ENCODE data around the gene ECT2. TPM values are rescaled to one million over a fixed set of nuclear protein-coding genes. Genes with fewer than 3 reads are reported as not detected.

Gene ECT2
- total RNA-seq, 1 experiment from 2014 or later: 77.4 TPM

DNA sequence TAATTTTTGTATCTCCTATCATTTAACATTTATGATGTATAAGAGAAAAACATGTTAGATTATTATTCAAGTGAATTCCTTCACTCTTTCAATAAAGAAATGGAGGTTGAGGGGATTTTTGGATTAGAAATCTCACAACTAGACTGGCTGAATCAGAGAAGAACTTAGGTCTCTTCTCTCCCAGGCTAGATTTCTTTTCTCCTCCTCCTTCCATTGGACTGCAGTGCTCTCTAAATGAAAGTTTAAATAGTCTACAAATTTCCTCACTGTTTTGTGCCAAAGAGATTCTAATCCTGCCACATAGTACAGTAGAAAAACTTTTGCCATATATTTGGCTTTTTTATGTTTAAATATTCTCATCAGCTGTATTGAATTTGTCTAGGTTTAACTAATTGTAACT is 65.8 kb downstream of the ECT2 start:
- no peak overlapping the region for H2AFZ ChIP-seq (ENCODE audit: low read length)
- CTCF ChIA-PET: no interaction called here
- no peak for DNase-seq
- 0 out of 2 replicates have a peak, but pooled peaks cover 5% of the 10 kb centered on the region for H4K20me1 ChIP-seq (ENCODE audit: low read length)
- no peak overlapping the region for H3K4me2 ChIP-seq (ENCODE audit: low read length)
- no peak overlapping the region for H3K9ac ChIP-seq (ENCODE audit: low read length)
- H3K36me3 ChIP-seq (ENCODE audit: low read depth, low read length): peaks cover 62% of the 10 kb centered on the region
- H3K27me3 ChIP-seq (ENCODE audit: low read length): no peaks in the 10 kb centered on the region
- no peaks in the 10 kb centered on the region for H3F3A ChIP-seq (ENCODE audit: low read length, unreplicated experiment)
- no peaks in the 10 kb centered on the region for H3K79me2 ChIP-seq (ENCODE audit: low read length)
- no peaks in the 10 kb centered on the region for H3K9me2 ChIP-seq (replicated peaks; ENCODE audit: low read length)
- H3K4me3 ChIP-seq (ENCODE audit: low read length): no peak overlapping the region
- no peaks in the 10 kb centered on the region for H3K4me1 ChIP-seq (ENCODE audit: insufficient read depth, low read length)
- no TSS peak for BruUV-seq (replicated peaks)
- H3K27ac ChIP-seq (ENCODE audit: low read length): no peak overlapping the region
- intact Hi-C loops (cut with micrococcal nuclease): no loop called here
- no peaks in the 10 kb centered on the region for H3K9me3 ChIP-seq (ENCODE audit: low read length)
- no peak for ATAC-seq
- TF ChIP-seq EZH2 (IDR thresholded peaks at IDR 0.05; ENCODE audit: low read length, unreplicated experiment): no peak
- TF ChIP-seq EZH2phosphoT487 (IDR thresholded peaks at IDR 0.05; ENCODE audit: borderline replicate concordance, low read length): no peak
- TF ChIP-seq, protein P1, sequence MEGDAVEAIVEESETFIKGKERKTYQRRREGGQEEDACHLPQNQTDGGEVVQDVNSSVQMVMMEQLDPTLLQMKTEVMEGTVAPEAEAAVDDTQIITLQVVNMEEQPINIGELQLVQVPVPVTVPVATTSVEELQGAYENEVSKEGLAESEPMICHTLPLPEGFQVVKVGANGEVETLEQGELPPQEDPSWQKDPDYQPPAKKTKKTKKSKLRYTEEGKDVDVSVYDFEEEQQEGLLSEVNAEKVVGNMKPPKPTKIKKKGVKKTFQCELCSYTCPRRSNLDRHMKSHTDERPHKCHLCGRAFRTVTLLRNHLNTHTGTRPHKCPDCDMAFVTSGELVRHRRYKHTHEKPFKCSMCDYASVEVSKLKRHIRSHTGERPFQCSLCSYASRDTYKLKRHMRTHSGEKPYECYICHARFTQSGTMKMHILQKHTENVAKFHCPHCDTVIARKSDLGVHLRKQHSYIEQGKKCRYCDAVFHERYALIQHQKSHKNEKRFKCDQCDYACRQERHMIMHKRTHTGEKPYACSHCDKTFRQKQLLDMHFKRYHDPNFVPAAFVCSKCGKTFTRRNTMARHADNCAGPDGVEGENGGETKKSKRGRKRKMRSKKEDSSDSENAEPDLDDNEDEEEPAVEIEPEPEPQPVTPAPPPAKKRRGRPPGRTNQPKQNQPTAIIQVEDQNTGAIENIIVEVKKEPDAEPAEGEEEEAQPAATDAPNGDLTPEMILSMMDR (conservative IDR thresholded peaks at IDR 0.05; ENCODE audit: low read depth, low read length): no peak
- POLR2A ChIA-PET (ENCODE audit: unreplicated experiment): no interaction called here

DNA sequence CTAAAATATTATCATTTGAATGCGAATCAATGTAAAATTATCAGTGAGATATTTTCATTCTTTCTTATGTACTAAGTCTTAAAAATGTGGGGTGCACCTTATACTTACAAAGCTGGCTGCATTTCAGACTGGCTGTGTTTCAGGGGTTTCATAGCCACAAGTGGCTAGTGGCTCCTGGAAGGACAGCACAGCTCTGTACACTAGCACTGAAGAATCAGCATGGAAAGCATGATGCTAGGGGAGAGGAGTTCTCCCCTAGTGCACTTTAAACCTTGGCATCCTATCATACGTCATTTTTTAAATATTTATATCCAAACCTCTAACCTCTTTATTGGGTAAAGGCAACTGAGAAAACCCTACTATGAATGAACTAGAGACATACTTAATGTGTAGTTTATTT is 66.4 kb downstream of the ECT2 start:
- H3K9me3 ChIP-seq (ENCODE audit: low read length): no peaks in the 10 kb centered on the region
- H4K20me1 ChIP-seq (ENCODE audit: low read length): 0 out of 2 replicates have a peak, but pooled peaks cover 5% of the 10 kb centered on the region
- ATAC-seq (no peak), DNase-seq (no peak)
- no peaks in the 10 kb centered on the region for H3F3A ChIP-seq (ENCODE audit: low read length, unreplicated experiment)
- no peak overlapping the region for H3K4me3 ChIP-seq (ENCODE audit: low read length)
- H3K27ac ChIP-seq (ENCODE audit: low read length): no peak overlapping the region
- no peak overlapping the region for H3K4me2 ChIP-seq (ENCODE audit: low read length)
- no peaks in the 10 kb centered on the region for H3K4me1 ChIP-seq (ENCODE audit: insufficient read depth, low read length)
- peaks cover 63% of the 10 kb centered on the region for H3K36me3 ChIP-seq (ENCODE audit: low read depth, low read length)
- intact Hi-C loops (cut with micrococcal nuclease): no loop called here
- H3K27me3 ChIP-seq (ENCODE audit: low read length): no peaks in the 10 kb centered on the region
- ChIA-PET CTCF (no interaction called here), POLR2A (ENCODE audit: unreplicated experiment) (no interaction called here)
- no TSS peak for BruUV-seq (replicated peaks)
- H3K79me2 ChIP-seq (ENCODE audit: low read length): no peaks in the 10 kb centered on the region
- no peaks in the 10 kb centered on the region for H3K9me2 ChIP-seq (replicated peaks; ENCODE audit: low read length)
- no peak overlapping the region for H3K9ac ChIP-seq (ENCODE audit: low read length)
- no peak overlapping the region for H2AFZ ChIP-seq (ENCODE audit: low read length)
- TF ChIP-seq EZH2phosphoT487 (IDR thresholded peaks at IDR 0.05; ENCODE audit: borderline replicate concordance, low read length) (no peak), EZH2 (IDR thresholded peaks at IDR 0.05; ENCODE audit: low read length, unreplicated experiment) (no peak)
- TF ChIP-seq, protein P1 (conservative IDR thresholded peaks at IDR 0.05; ENCODE audit: low read depth, low read length): no peak

DNA sequence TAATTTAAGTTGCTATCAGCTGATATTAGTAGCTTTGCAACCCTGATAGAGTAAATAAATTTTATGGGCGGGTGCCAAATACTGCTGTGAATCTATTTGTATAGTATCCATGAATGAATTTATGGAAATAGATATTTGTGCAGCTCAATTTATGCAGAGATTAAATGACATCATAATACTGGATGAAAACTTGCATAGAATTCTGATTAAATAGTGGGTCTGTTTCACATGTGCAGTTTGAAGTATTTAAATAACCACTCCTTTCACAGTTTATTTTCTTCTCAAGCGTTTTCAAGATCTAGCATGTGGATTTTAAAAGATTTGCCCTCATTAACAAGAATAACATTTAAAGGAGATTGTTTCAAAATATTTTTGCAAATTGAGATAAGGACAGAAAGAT is 70.0 kb downstream of the ECT2 start:
- no peak overlapping the region for H3K4me2 ChIP-seq (ENCODE audit: low read length)
- no peaks in the 10 kb centered on the region for H3K9me2 ChIP-seq (replicated peaks; ENCODE audit: low read length)
- H2AFZ ChIP-seq (ENCODE audit: low read length): no peak overlapping the region
- H3K4me1 ChIP-seq (ENCODE audit: insufficient read depth, low read length): no peaks in the 10 kb centered on the region
- CTCF ChIA-PET: no interaction called here
- H3K9ac ChIP-seq (ENCODE audit: low read length): no peak overlapping the region
- POLR2A ChIA-PET (ENCODE audit: unreplicated experiment): no interaction called here
- DNase-seq (no peak), ATAC-seq (no peak)
- peaks cover 50% of the 10 kb centered on the region for H3K36me3 ChIP-seq (ENCODE audit: low read depth, low read length)
- TF ChIP-seq EZH2phosphoT487 (IDR thresholded peaks at IDR 0.05; ENCODE audit: borderline replicate concordance, low read length) (no peak), EZH2 (IDR thresholded peaks at IDR 0.05; ENCODE audit: low read length, unreplicated experiment) (no peak)
- TF ChIP-seq, protein P1 (conservative IDR thresholded peaks at IDR 0.05; ENCODE audit: low read depth, low read length): no peak
- intact Hi-C loops (cut with micrococcal nuclease): no loop called here
- no peaks in the 10 kb centered on the region for H3F3A ChIP-seq (ENCODE audit: low read length, unreplicated experiment)
- H4K20me1 ChIP-seq (ENCODE audit: low read length): no peaks in the 10 kb centered on the region
- H3K9me3 ChIP-seq (ENCODE audit: low read length): no peaks in the 10 kb centered on the region
- H3K27ac ChIP-seq (ENCODE audit: low read length): no peak overlapping the region
- TSS peak; percentile 27 for BruUV-seq (replicated peaks)
- no peak overlapping the region for H3K4me3 ChIP-seq (ENCODE audit: low read length)
- no peaks in the 10 kb centered on the region for H3K27me3 ChIP-seq (ENCODE audit: low read length)
- H3K79me2 ChIP-seq (ENCODE audit: low read length): no peaks in the 10 kb centered on the region

Data from PC-3 (cell line).